GM19025 (cell line): Measurements from ENCODE around the gene FBLN1.
"Not testable (repeated sequence)": the region's sequence is repeated elsewhere in the genome, so short reads cannot be mapped to it uniquely, and the experiment has no call there.

Experiments used
- ATAC-seq: cut with Tn5 transposase; IDR thresholded peaks from one replicate; pipeline ENCODE4 v1.9.1; 2021; ENCODE audit warnings: mild to moderate bottlenecking, low read depth, moderate library complexity; ENCODE audit not compliant: unreplicated experiment

Gene FBLN1

GRCh38 chr22:45580726-45581381 lies 78.2 kb downstream of the FBLN1 start:
- no peak for ATAC-seq

GRCh38 chr22:45581549-45582080 lies 78.9 kb downstream of the FBLN1 start:
- ATAC-seq, result no peak

DNA sequence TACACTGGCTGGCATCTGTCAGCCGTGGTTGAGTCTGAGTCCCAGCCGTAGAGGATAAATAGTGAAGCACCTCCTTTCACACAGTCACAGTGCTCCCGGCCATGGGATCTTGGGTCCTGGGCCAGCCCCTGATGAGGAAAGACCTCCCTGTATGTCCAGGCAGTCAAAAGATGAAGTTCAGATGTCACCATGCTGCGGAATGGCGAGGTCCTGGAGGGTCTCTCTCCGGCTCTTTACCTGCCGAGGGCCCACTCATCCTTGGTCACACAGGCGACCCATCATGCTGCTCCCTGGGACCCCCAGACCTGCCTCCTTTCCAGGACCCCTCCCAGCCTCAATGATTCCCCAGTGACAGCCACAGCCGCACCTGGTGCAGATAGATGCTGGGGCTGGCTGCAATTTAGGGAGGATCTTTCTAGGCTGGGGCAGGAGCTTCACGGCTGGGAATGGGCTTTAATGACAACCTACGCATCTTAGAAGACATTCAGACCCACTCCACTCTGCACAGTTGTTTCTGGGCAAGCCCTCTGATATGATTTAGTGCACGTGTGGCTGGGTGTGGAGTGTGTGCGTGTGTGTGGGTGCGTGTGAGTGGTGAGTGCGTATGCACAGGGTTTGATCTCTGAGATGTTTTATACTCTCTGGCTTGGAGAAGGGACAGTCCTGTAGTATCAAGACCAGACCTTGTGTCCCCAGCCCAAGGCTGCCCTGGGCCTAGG lies 79.7 kb downstream of the FBLN1 start:
- ATAC-seq, result no peak

DNA sequence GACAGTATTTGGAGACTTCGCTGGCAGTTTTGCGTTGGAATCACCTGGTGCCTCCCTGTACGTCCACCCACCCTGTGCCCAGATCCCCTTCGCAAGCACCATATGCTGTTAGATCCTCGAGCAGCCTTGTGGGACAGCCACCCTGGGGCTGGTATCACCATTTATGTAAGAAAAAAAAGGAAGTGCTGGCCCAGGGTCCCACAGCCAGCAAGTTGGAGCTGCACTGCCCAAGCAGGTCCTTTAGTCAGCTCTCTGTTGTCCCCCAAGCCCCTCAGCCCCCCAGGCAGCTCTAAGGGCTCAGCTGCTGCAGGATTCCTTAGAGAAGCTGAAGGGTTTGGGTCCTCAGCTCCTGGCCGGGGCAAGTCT lies 80.3 kb downstream of the FBLN1 start:
- no peak for ATAC-seq

DNA sequence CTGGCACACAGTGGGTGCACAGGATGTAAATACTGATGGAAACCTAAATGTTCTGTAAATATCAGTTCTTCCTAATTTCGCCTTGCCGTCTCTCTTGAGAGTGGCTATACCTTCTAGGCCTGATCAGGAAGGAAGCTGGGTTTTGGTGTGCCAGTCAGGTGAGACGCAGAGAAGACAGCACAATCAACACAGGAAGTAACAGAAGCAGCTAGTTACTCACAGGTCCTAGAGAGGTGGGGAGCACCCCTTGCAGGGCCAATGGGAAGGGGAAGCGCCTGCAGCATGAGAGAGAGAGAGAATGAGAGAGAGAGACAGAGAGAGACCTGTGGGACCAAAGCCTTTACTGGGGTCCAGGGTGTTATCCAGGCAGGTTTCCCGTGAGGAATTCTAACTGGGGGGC lies 80.8 kb downstream of the FBLN1 start:
- no peak for ATAC-seq

DNA sequence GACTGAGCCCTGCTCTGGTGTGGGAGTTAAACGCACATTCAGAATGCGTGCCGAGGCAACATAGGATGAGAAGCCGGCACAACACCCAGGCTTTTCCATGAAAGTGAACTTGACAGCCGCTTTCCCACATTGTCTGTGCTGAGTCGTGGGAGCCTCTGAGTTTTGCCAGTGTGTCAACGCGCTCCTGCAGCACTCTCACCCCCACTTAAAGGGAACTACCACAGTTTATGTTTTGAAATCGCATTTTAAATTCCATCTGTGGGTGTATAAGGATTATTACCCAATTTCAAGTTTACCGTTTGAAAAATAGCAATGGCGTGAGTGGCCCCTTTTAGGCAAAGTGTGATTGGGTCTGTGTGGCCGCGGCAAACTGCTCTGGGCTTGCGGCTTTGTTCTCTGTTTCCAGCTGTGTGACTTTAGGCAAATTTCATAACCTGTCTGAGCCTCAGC lies 81.5 kb downstream of the FBLN1 start:
- ATAC-seq, result no peak

- no peak for ATAC-seq
These were observed 82.1 kb downstream of the FBLN1 start for GRCh38 chr22:45584621-45585436.

DNA sequence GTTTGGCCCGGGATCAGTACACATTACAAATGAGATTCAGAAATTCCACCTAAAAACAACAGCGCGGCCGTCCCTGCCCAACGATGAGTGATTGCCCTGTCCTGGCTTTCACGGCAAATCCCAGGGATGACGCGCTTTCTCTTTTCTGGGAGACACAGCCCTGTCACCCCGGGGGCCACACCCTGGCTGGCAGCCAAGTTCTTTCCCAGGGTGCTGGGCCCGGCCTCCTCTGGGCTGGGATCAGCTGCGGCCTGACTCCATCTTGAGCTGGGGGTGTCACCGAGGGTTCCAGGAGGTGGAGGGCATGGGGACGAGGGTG lies 82.7 kb downstream of the FBLN1 start:
- ATAC-seq, result no peak

DNA sequence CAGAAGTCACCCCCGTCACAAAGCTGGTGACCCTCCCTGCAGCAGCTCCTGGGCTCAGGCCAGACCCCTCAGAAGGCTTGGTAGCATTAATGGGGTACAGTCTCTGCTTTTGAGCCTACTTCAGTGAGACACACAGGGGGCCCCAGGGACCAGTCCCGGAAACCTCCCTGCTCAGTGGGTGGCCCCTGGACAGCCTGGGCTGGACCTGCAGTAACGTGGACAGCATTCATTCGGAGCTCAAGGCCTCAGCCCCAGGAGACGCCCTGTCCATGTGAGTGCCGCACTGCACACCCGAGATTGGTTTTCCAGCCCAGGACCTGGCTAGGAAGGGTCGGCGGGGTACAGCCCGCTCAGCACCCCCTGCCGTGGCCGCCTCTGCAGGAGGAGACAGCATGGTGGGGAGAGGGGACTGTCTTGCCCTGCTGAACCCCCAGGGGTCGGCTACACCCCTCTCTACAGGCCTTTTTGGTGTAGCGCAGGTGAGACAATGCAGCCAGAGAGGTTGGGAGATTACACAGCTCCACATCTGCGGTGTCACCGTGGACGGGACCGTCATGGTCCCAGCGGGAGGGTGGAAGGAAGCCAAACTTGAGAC lies 83.4 kb downstream of the FBLN1 start:
- no peak for ATAC-seq

- ATAC-seq, result no peak
These were observed 84.1 kb downstream of the FBLN1 start for GRCh38 chr22:45586651-45587405.

GRCh38 chr22:45587638-45588505 lies 85.2 kb downstream of the FBLN1 start:
- no peak for ATAC-seq

- no peak for ATAC-seq
These were observed 86.9 kb downstream of the FBLN1 start for GRCh38 chr22:45589556-45589955.

- no peak for ATAC-seq
These were observed 87.6 kb downstream of the FBLN1 start for GRCh38 chr22:45590262-45590661.

DNA sequence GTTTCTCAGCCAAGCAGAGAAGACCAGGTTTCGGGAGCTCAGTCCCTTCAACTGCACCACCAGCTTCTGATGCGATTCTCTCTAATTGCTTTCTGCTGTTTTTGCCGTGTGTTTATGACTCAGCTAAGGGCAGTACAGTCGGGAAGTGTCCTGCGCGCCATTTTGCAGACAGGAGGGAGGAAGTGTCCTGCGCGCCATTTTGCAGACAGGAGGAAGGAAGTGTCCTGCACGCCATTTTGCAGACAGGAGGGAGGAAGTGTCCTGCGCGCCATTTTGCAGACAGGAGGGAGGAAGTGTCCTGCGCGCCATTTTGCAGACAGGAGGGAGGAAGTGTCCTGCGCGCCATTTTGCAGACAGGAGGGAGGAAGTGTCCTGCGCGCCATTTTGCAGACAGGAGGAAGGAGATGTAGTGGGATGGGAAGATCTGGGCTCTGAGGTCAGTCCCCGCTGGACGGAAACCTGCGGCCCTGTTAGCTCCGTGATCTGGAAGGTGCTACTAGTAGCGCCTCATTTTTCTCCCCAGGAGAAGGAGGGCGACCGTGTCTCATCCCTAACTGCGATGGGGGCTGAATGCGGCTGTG lies 89.0 kb downstream of the FBLN1 start:
- ATAC-seq, result not testable (repeated sequence)

GRCh38 chr22:45594123-45594941 lies 91.6 kb downstream of the FBLN1 start:
- no peak for ATAC-seq

- no peak for ATAC-seq
These were observed 94.9 kb downstream of the FBLN1 start for GRCh38 chr22:45597460-45598192.

GRCh38 chr22:45598596-45599217 lies 96.0 kb downstream of the FBLN1 start:
- ATAC-seq, result no peak
